ENCODE results near the gene FAT1.
"Not testable (repeated sequence)": the region's sequence is repeated elsewhere in the genome, so short reads cannot be mapped to it uniquely, and the experiment has no call there.

FAT1 gene

GRCh38 chr4:186695392-186695791 lies 28.3 kb downstream of the FAT1 start:
- DNase-seq: no peak

- DNase-seq: no peak
These were observed 29.8 kb downstream of the FAT1 start for GRCh38 chr4:186693894-186694293.

- DNase-seq: no peak
These were observed 30.4 kb downstream of the FAT1 start for GRCh38 chr4:186693159-186693815.

GRCh38 chr4:186691396-186691795 lies 32.3 kb downstream of the FAT1 start:
- no peak for DNase-seq

- no peak for DNase-seq
These were observed 34.2 kb downstream of the FAT1 start for GRCh38 chr4:186689476-186689875.

- no peak for DNase-seq
These were observed 35.3 kb downstream of the FAT1 start for GRCh38 chr4:186688150-186688943.

GRCh38 chr4:186687265-186687664 lies 36.4 kb downstream of the FAT1 start:
- DNase-seq: no peak

- DNase-seq: no peak
These were observed 37.9 kb downstream of the FAT1 start for GRCh38 chr4:186685767-186686183.

GRCh38 chr4:186684889-186685309 lies 38.8 kb downstream of the FAT1 start:
- no peak for DNase-seq

GRCh38 chr4:186684220-186684619 lies 39.4 kb downstream of the FAT1 start:
- no peak for DNase-seq

GRCh38 chr4:186680641-186681040 lies 43.0 kb downstream of the FAT1 start:
- DNase-seq: no peak

- no peak for DNase-seq
These were observed 47.0 kb downstream of the FAT1 start for GRCh38 chr4:186676531-186677161.

- DNase-seq: no peak
These were observed 53.9 kb downstream of the FAT1 start for GRCh38 chr4:186669735-186670134.

- DNase-seq: no peak
These were observed 54.4 kb downstream of the FAT1 start for GRCh38 chr4:186669159-186669731.

- DNase-seq: no peak
These were observed 56.9 kb downstream of the FAT1 start for GRCh38 chr4:186666750-186667149.

- no peak for DNase-seq
These were observed 57.4 kb downstream of the FAT1 start for GRCh38 chr4:186666252-186666651.

GRCh38 chr4:186660403-186660802 lies 63.3 kb downstream of the FAT1 start:
- no peak for DNase-seq

- DNase-seq: no peak
These were observed 63.7 kb downstream of the FAT1 start for GRCh38 chr4:186659935-186660334.

GRCh38 chr4:186659456-186659855 lies 64.2 kb downstream of the FAT1 start:
- not testable (repeated sequence) for DNase-seq

GRCh38 chr4:186658657-186659056 lies 65.0 kb downstream of the FAT1 start:
- DNase-seq: no peak

- no peak for DNase-seq
These were observed 65.9 kb downstream of the FAT1 start for GRCh38 chr4:186657764-186658163.

GRCh38 chr4:186653969-186654368 lies 69.7 kb downstream of the FAT1 start:
- DNase-seq: no peak

GRCh38 chr4:186651624-186652023 lies 72.0 kb downstream of the FAT1 start:
- DNase-seq: no peak

- no peak for DNase-seq
These were observed 72.5 kb downstream of the FAT1 start for GRCh38 chr4:186651181-186651603.

Measured in activated CD4-positive, alpha-beta T cell treated with anti-CD3 and anti-CD28 coated beads for 4 hours (primary cell).